Neural progenitor cell (in vitro differentiated cells): ENCODE data around the gene GALNT18.

Experiments
- CTCF ChIP-seq: fragments of 200-600 bp; sonication (generic); IDR thresholded peaks from 2 replicates; pipeline ENCODE4 v1.5.1; 2017; ENCODE audit warnings: antibody characterized with exemption, mild to moderate bottlenecking
- EZH2 ChIP-seq: fragments of 200-600 bp; sonication (generic); IDR thresholded peaks from 2 replicates; pipeline ENCODE4 v1.6.1; 2017; ENCODE audit warnings: antibody characterized with exemption, mild to moderate bottlenecking, moderate library complexity

- TF ChIP-seq CTCF (no peak), EZH2 (no peak)
These were observed 122.5 kb downstream of the GALNT18 start for GRCh38 chr11:11499300-11499699.
